K562 (cell line): ENCODE data around the gene LAMTOR4. TPM values are rescaled to one million over a fixed set of nuclear protein-coding genes. Genes with fewer than 3 reads are reported as not detected.

Source experiments
- ATAC-seq: fragments of 200-7000 bp; cut with Tn5 transposase; 3 replicates; pipeline ENCODE4 v1.9.1; 2020; ENCODE audit warnings: moderate library complexity
- BruUV-seq: library from RNA; stranded (reverse); fragments of 400-500 nt; replicated peaks from 2 replicates; lab custom pipeline; 2021; lab: Mats Ljungman, UMichigan
- CTCF ChIA-PET: fragments of 300-600 bp; formaldehyde crosslinking; extraction: SDS; loops from one replicate; lab custom pipeline; 2021; ENCODE audit warnings: low intra/inter-chr PET ratio; lab: Yijun Ruan, JAX
- POLR2A ChIA-PET: fragments of 300-600, 350-650 bp; sonication (Branson Sonifier 250); formaldehyde crosslinking; extraction: SDS; loops from one replicate; lab custom pipeline; 2021; ENCODE audit warnings: antibody characterized with exemption, inconsistent platforms; lab: Yijun Ruan, JAX
- DNase-seq, 4 experiments: peaks; one replicate each; pipeline versions ENCODE4 v3.0.0 to v3.0.0-alpha.2; 2011 to 2018; ENCODE audit warnings: low spot score in 3 of 4, mixed read lengths in 3 of 4; ENCODE audit errors: extremely low read depth in 1 of 4
- FAIRE-seq: peaks from 2 replicates; lab custom pipeline; 2011; peaks lifted over from hg19 to GRCh38; lab: Jason Lieb, UNC
- H2AFZ ChIP-seq: 2 replicates; pipeline ENCODE4 v1.6.0; 2011; ENCODE audit warnings: low read depth, low read length, control low read depth, inconsistent platforms
- H3K27ac ChIP-seq: fragments of 200-600 bp; 3 replicates; pipeline ENCODE4 v1.8.0; 2011; ENCODE audit warnings: low read depth, mild to moderate bottlenecking, control low read depth, inconsistent platforms, low read length, moderate library complexity, mixed read lengths; ENCODE audit errors: extremely low read depth
- H3K27me3 ChIP-seq, 2 experiments: fragments of 300-600 bp in 1 of 2; 2 replicates in 1 of 2; 3 replicates in 1 of 2; pipeline versions ENCODE4 v1.6.0 to v1.8.0; 2011; ENCODE audit warnings: inconsistent platforms in 2 of 2, low read length in 2 of 2, mild to moderate bottlenecking in 1 of 2, mixed read lengths in 1 of 2, moderate library complexity in 1 of 2; ENCODE audit not compliant: control insufficient read depth in 2 of 2, insufficient read depth in 2 of 2
- H3K36me3 ChIP-seq: fragments of 300-600 bp; 3 replicates; pipeline ENCODE4 v1.8.0; 2011; ENCODE audit warnings: mild to moderate bottlenecking, low read length, inconsistent platforms; ENCODE audit not compliant: control insufficient read depth, insufficient read depth
- H3K4me1 ChIP-seq, 2 experiments: fragments of 200-600 bp in 1 of 2; replicated peaks in 1 of 2; 2 replicates in 1 of 2; 3 replicates in 1 of 2; pipeline versions ENCODE4 v1.5.1 to v1.8.0; 2011; ENCODE audit warnings: inconsistent platforms in 2 of 2, low read length in 2 of 2, mild to moderate bottlenecking in 1 of 2, mixed read lengths in 1 of 2, moderate library complexity in 1 of 2; ENCODE audit not compliant: control insufficient read depth in 2 of 2, insufficient read depth in 2 of 2
- H3K4me2 ChIP-seq: 2 replicates; pipeline ENCODE4 v1.6.1; 2011; ENCODE audit warnings: low read length, control low read depth, inconsistent platforms, mixed read lengths; ENCODE audit not compliant: insufficient read depth
- H3K4me3 ChIP-seq: fragments of 200-600 bp; sonication (generic), shearing (Covaris generic); 2 replicates; pipeline ENCODE4 v1.5.1; 2016; ENCODE audit warnings: control low read depth, inconsistent platforms
- H3K79me2 ChIP-seq: fragments of 200-600 bp; 3 replicates; pipeline ENCODE4 v1.8.0; 2011; ENCODE audit warnings: low read length, inconsistent platforms; ENCODE audit not compliant: control insufficient read depth, insufficient read depth
- H3K9ac ChIP-seq, 2 experiments: 2 replicates each; pipeline versions ENCODE4 v1.6.0 to v1.6.1; 2011; ENCODE audit warnings: low read depth in 2 of 2, low read length in 2 of 2, control low read depth in 1 of 2, inconsistent platforms in 1 of 2, mild to moderate bottlenecking in 1 of 2, mixed read lengths in 1 of 2; ENCODE audit not compliant: insufficient read depth in 1 of 2
- H3K9me1 ChIP-seq: one replicate; pipeline ENCODE4 v1.6.0; 2011; ENCODE audit warnings: inconsistent platforms, mild to moderate bottlenecking, low read length, moderate library complexity; ENCODE audit not compliant: control insufficient read depth, insufficient read depth
- H3K9me3 ChIP-seq: replicated peaks from 2 replicates; pipeline ENCODE4 v1.5.1; 2011; ENCODE audit warnings: low read depth, low read length, inconsistent platforms; ENCODE audit not compliant: control insufficient read depth, insufficient read depth
- H4K20me1 ChIP-seq: replicated peaks from 2 replicates; pipeline ENCODE4 v1.6.1; 2011; ENCODE audit warnings: low read length, inconsistent platforms, mixed read lengths; ENCODE audit not compliant: control insufficient read depth, insufficient read depth
- ARHGAP35 ChIP-seq: fragments of 450-650 bp; IDR thresholded peaks from 2 replicates; pipeline ENCODE4 v1.6.1; 2018; ENCODE audit not compliant: partially characterized antibody
- E2F6 ChIP-seq, 2 experiments: IDR thresholded peaks; 2 replicates each; pipeline ENCODE4 v1.6.1; 2011; ENCODE audit warnings: borderline replicate concordance in 1 of 2, control low read depth in 1 of 2, low read depth in 1 of 2, low read length in 1 of 2, mild to moderate bottlenecking in 1 of 2, mixed read lengths in 1 of 2, moderate library complexity in 1 of 2; ENCODE audit not compliant: insufficient read depth in 1 of 2, insufficient read length in 1 of 2, poor library complexity in 1 of 2, severe bottlenecking in 1 of 2; ENCODE audit errors: extremely low read depth in 1 of 2
- EP400 ChIP-seq: fragments of 450-650 bp; IDR thresholded peaks from 2 replicates; pipeline ENCODE4 v1.6.1; 2017; ENCODE audit warnings: antibody characterized with exemption, mild to moderate bottlenecking, moderate library complexity
- FOSL1 ChIP-seq: fragments of 200-800 bp; sonication (Bioruptor generic); conservative IDR thresholded peaks from 2 replicates; pipeline ENCODE4 v1.6.1; 2016; ENCODE audit warnings: missing genetic modification characterization, missing compliant biosample characterization
- GATA2 ChIP-seq: sonication (generic); formaldehyde crosslinking; IDR thresholded peaks from 2 replicates; pipeline ENCODE4 v1.4.0; 2020; ENCODE audit warnings: mild to moderate bottlenecking, missing genetic modification reagents
- NBN ChIP-seq: fragments of 450-650 bp; IDR thresholded peaks from 2 replicates; pipeline ENCODE4 v1.6.1; 2016; ENCODE audit warnings: low read depth, mild to moderate bottlenecking
- NFE2 ChIP-seq: IDR thresholded peaks from 2 replicates; pipeline ENCODE4 v1.6.1; 2014; ENCODE audit warnings: antibody characterized with exemption, low read depth
- SETDB1 ChIP-seq: IDR thresholded peaks from one replicate; pipeline ENCODE4 v1.6.1; 2012; ENCODE audit warnings: low read length, control low read depth, inconsistent platforms
- TEAD1 ChIP-seq, 2 experiments: fragments of 450-650 bp in 1 of 2; sonication (generic) in 1 of 2; formaldehyde crosslinking; IDR thresholded peaks; 2 replicates each; pipeline versions ENCODE4 v1.4.0 to v1.8.0; 2020 to 2022; ENCODE audit warnings: mild to moderate bottlenecking in 2 of 2, missing genetic modification reagents in 1 of 2
- WGBS: fragments of 100-300 bp; shearing (Covaris generic); methylation state at CpG from one replicate; pipeline ENCODE4 v1.1.6; 2016; ENCODE audit warnings: low coverage, mixed read lengths; ENCODE audit not compliant: insufficient coverage; ENCODE audit errors: missing lambda C conversion rate; 5-methylcytosine and 5-hydroxymethylcytosine counted together
- in situ Hi-C: fragments of 300-500 bp; cut with MboI; formaldehyde crosslinking; loops from 4 replicates; pipeline ENCODE4 v1.15.0; 2018; ENCODE audit warnings: inconsistent platforms, mixed read lengths
- intact Hi-C: fragments of 100-400 bp; cut with micrococcal nuclease; formaldehyde crosslinking; loops from 2 replicates; pipeline ENCODE4 v1.14.2; 2022
- polyA plus RNA-seq, 8 experiments: library from polyadenylated mRNA; depleted of rRNA in 4 of 8; stranded (reverse) in 5 of 8; unstranded in 3 of 8; fragments of >200 nt; fragmentation: Nextera tagmentation in 2 of 8; fragmentation: Illumina TruSeq in 1 of 8; extraction: Ambion mirVana in 2 of 8; extraction: Trizol in 1 of 8; gene quantifications; 2 replicates each; pipeline versions ENCODE4 v1.2.1 to v1.2.3, GENCODE V29; 2011 to 2014; ENCODE audit warnings: inconsistent platforms in 1 of 8, missing spikeins in 1 of 8
- total RNA-seq, 7 experiments: library from RNA; depleted of rRNA in 6 of 7; stranded (reverse); fragments of >200 nt in 6 of 7; fragmentation: Illumina TruSeq in 2 of 7; extraction: Trizol in 2 of 7; gene quantifications; 2 replicates each; pipeline versions ENCODE4 v1.2.1 to v1.2.3, GENCODE V29; 2011 to 2021; ENCODE audit warnings: low replicate concordance in 1 of 7
- TF ChIP-seq, protein P1 (sequence below): fragments of 150-350 bp; conservative IDR thresholded peaks from 2 replicates; pipeline ENCODE4 v1.6.1; 2014; ENCODE audit warnings: low read length
- TF ChIP-seq, protein P2 (sequence below), 2 experiments: IDR thresholded peaks; 2 replicates each; pipeline ENCODE4 v1.6.1; 2012; ENCODE audit warnings: improper control_type of control experiment in 2 of 2, low read depth in 2 of 2, low read length in 2 of 2, borderline replicate concordance in 1 of 2

LAMTOR4 gene
- total and polyA plus RNA-seq, 9 of the 15 experiments (the other 6 are each of a cell fraction or from before 2014, with no cell fraction given) = 79.6 to 314 (median 195) TPM

DNA sequence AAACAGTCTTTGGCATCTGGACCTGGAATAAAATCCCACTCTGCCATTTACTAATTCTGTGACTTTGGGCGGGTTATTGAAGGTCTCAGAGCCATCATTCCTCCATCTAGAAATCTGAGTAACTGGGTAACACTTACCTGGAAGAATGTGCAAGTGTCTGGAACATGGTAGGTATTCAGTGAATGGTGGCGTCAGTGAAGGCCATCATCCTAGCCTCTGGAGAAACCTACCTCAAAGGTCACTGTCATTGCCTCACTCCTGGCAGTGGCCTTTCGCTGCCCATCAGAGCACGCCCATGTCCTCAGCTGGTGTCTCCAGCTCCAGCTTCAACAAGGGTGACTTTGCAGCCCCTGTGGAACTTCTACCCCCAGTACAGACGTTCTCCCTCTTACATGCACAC lies 15.2 kb downstream of the LAMTOR4 start (continued):
- TF ChIP-seq E2F6 (IDR thresholded peaks at IDR 0.05; ENCODE audit: borderline replicate concordance in 1 of 2, extremely low read depth in 1 of 2, insufficient read depth in 1 of 2, insufficient read length in 1 of 2, low read depth in 1 of 2, low read length in 1 of 2, poor library complexity in 1 of 2, severe bottlenecking in 1 of 2) = no peak
- TF ChIP-seq, protein P1, sequence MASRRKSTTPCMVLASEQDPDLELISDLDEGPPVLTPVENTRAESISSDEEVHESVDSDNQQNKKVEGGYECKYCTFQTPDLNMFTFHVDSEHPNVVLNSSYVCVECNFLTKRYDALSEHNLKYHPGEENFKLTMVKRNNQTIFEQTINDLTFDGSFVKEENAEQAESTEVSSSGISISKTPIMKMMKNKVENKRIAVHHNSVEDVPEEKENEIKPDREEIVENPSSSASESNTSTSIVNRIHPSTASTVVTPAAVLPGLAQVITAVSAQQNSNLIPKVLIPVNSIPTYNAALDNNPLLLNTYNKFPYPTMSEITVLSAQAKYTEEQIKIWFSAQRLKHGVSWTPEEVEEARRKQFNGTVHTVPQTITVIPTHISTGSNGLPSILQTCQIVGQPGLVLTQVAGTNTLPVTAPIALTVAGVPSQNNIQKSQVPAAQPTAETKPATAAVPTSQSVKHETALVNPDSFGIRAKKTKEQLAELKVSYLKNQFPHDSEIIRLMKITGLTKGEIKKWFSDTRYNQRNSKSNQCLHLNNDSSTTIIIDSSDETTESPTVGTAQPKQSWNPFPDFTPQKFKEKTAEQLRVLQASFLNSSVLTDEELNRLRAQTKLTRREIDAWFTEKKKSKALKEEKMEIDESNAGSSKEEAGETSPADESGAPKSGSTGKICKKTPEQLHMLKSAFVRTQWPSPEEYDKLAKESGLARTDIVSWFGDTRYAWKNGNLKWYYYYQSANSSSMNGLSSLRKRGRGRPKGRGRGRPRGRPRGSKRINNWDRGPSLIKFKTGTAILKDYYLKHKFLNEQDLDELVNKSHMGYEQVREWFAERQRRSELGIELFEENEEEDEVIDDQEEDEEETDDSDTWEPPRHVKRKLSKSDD = no peak
- TF ChIP-seq NBN = no peak

DNA sequence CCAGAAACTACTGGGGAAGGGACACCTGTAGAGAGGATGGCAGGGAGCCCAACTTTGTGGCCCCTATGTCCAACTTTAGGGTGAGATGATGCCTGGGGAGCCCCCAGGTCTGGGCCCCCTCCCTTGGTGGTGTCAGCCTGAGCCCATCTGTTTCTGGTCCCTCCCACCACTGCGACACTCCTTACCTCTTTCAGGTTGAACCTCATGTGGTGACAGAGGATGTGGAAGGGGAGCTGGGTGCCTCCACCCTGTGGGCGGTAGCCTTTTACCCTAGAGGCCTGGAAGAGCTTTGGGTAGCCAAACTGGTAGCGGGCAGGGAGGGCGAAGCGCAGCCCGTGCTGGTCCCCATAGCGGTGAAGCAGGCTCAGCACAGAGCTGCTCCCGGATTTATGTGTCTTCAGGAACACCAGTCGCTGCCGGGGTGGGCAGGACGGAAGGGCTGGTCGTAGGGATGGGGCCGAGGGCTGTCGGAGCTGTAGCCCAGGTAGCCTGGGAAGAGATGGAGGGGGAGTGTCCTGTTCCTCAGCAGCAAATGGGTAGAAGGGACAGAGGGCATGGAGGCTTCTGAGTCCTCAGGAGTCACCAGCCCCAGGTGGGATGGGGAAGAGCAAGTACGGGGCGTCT lies 17.7 kb downstream of the LAMTOR4 start:
- Histone ChIP-seq H4K20me1 (no peaks in the 10 kb centered on the region), H3K4me2 (peak overlapping the region; percentile 91; the same call in 1 of the 2 replicates), H3K9me1 (no peaks in the 10 kb centered on the region), H3K9me3 (no peaks in the 10 kb centered on the region), H3K27me3 (no peaks in the 10 kb centered on the region), H3K36me3 (no peaks in the 10 kb centered on the region), H3K79me2 (no peaks in the 10 kb centered on the region), H3K4me1 (peaks cover 47 to 48% of the 10 kb centered on the region in 2 experiments), H3K4me3 (no peak overlapping the region), H2AFZ (peak overlapping the region; percentile 86; the same call in 1 of the 2 replicates), H3K27ac (no peak overlapping the region), H3K9ac (peak overlapping the region in 1 of 2 experiments; percentile 90; a peak in 2 of 4 replicates)
- ChIA-PET CTCF (no interaction called here), POLR2A (interaction anchor here (0.7 to 1.6 kb wide), 7 partner anchors 9 to 263 kb away, joined by 3 to 7 read pairs (median 3); partner anchors contain the start of genes GPC2, LAMTOR4, MEPCE and STAG3)
- in situ Hi-C loops (no loop called here), intact Hi-C loops (no loop called here)
- FAIRE-seq = no peak
- BruUV-seq = no TSS peak
- no peak for ATAC-seq
- WGBS = 78% methylated on average over 16 of the region's 16 CpGs
- no peak for DNase-seq
- no peak for TF ChIP-seq NFE2
- no peak for TF ChIP-seq ARHGAP35
- no peak for TF ChIP-seq SETDB1
- TF ChIP-seq FOSL1 (tag) = no peak
- TF ChIP-seq, protein P2, sequence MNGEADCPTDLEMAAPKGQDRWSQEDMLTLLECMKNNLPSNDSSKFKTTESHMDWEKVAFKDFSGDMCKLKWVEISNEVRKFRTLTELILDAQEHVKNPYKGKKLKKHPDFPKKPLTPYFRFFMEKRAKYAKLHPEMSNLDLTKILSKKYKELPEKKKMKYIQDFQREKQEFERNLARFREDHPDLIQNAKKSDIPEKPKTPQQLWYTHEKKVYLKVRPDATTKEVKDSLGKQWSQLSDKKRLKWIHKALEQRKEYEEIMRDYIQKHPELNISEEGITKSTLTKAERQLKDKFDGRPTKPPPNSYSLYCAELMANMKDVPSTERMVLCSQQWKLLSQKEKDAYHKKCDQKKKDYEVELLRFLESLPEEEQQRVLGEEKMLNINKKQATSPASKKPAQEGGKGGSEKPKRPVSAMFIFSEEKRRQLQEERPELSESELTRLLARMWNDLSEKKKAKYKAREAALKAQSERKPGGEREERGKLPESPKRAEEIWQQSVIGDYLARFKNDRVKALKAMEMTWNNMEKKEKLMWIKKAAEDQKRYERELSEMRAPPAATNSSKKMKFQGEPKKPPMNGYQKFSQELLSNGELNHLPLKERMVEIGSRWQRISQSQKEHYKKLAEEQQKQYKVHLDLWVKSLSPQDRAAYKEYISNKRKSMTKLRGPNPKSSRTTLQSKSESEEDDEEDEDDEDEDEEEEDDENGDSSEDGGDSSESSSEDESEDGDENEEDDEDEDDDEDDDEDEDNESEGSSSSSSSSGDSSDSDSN (IDR thresholded peaks at IDR 0.05; ENCODE audit: borderline replicate concordance in 1 of 2, low read depth in 2 of 2, low read length in 2 of 2) = no peak
- no peak for TF ChIP-seq EP400
- no peak for TF ChIP-seq TEAD1 (CRISPR knock-in tag; IDR thresholded peaks at IDR 0.05)
- no peak for TF ChIP-seq GATA2 (CRISPR knock-in tag)
